HCT116 (cell line): Measurements from ENCODE around the gene JAK1. TPM values are rescaled to one million over a fixed set of nuclear protein-coding genes. Genes with fewer than 3 reads are reported as not detected.
"Not testable (repeated sequence)": the region's sequence is repeated elsewhere in the genome, so short reads cannot be mapped to it uniquely, and the experiment has no call there.

Source experiments
- ATAC-seq: fragments of 200-7000 bp; cut with Tn5 transposase; 2 replicates; pipeline ENCODE4 v1.9.1; 2020; ENCODE audit warnings: mild to moderate bottlenecking, moderate library complexity
- BruUV-seq: library from RNA; stranded (reverse); fragments of 400-500 nt; replicated peaks from 2 replicates; lab custom pipeline; 2021; lab: Mats Ljungman, UMichigan
- CTCF ChIA-PET: fragments of 300-600 bp; sonication (Branson Sonifier 250); formaldehyde crosslinking; loops from one replicate; lab custom pipeline; 2021; ENCODE audit warnings: antibody characterized with exemption; lab: Charles Lee
- POLR2A ChIA-PET: fragments of 300-600, 350-600 bp; sonication (Branson Sonifier 250); formaldehyde crosslinking; loops from one replicate; lab custom pipeline; 2021; ENCODE audit warnings: antibody characterized with exemption; lab: Charles Lee
- RAD21 ChIA-PET, 2 experiments: fragments of 300-600 bp; sonication (Branson Sonifier 250); formaldehyde crosslinking; loops; one replicate each; lab custom pipeline; 2023; ENCODE audit warnings: low total read pairs in 2 of 2; ENCODE audit not compliant: uncharacterized antibody in 2 of 2, unreplicated experiment in 2 of 2, low non-redundant PET in 1 of 2; lab: Charles Lee
- DNase-seq: peaks from one replicate; pipeline ENCODE4 v3.0.0-alpha.2; 2010; ENCODE audit warnings: low read depth, low spot score
- H2AFZ ChIP-seq: fragments of 200-600 bp; shearing (Covaris generic), sonication (generic); 2 replicates; pipeline ENCODE4 v1.6.1; 2017; ENCODE audit warnings: low read depth, mixed run types, mixed read lengths, antibody characterized with exemption, low read length; ENCODE audit not compliant: poor library complexity, severe bottlenecking
- H3K27ac ChIP-seq: 2 replicates; pipeline ENCODE4 v1.5.1; 2012; ENCODE audit warnings: low read depth, low read length
- H3K27me3 ChIP-seq: fragments of 200-600 bp; sonication (generic); 2 replicates; pipeline ENCODE4 v1.6.1; 2016; ENCODE audit warnings: mixed run types, low read length, mixed read lengths; ENCODE audit not compliant: insufficient read depth
- H3K36me3 ChIP-seq, 2 experiments: fragments of 200-500 bp in 1 of 2; fragments of 200-600 bp in 1 of 2; sonication (Bioruptor generic) in 1 of 2; sonication (generic) in 1 of 2; 2 replicates each; pipeline versions ENCODE4 v1.5.1 to v1.6.1; 2014 to 2016; ENCODE audit warnings: low read length in 2 of 2, inconsistent platforms in 1 of 2, mixed read lengths in 1 of 2, mixed run types in 1 of 2; ENCODE audit not compliant: insufficient read depth in 2 of 2, control insufficient read depth in 1 of 2
- H3K4me1 ChIP-seq, 2 experiments: fragments of 200-600 bp in 1 of 2; sonication (generic) in 1 of 2; 2 replicates each; pipeline versions ENCODE4 v1.5.1 to v1.6.1; 2012 to 2017; ENCODE audit warnings: low read length in 2 of 2, inconsistent platforms in 1 of 2, mild to moderate bottlenecking in 1 of 2, mixed read lengths in 1 of 2, mixed run types in 1 of 2, moderate library complexity in 1 of 2; ENCODE audit not compliant: insufficient read depth in 2 of 2, control insufficient read depth in 1 of 2
- H3K4me2 ChIP-seq: fragments of 200-600 bp; sonication (generic); 2 replicates; pipeline ENCODE4 v1.6.1; 2017; ENCODE audit warnings: mixed run types, low read length, mixed read lengths
- H3K4me3 ChIP-seq, 2 experiments: fragments of 200-600 bp in 1 of 2; sonication (generic) in 1 of 2; replicated peaks in 1 of 2; 2 replicates each; pipeline ENCODE4 v1.5.1; 2011 to 2016; ENCODE audit warnings: low read length in 2 of 2, control low read depth in 1 of 2, low read depth in 1 of 2, mild to moderate bottlenecking in 1 of 2, mixed read lengths in 1 of 2, mixed run types in 1 of 2
- H3K79me2 ChIP-seq: fragments of 200-600 bp; sonication (generic); 2 replicates; pipeline ENCODE4 v1.6.1; 2017; ENCODE audit warnings: mild to moderate bottlenecking, mixed run types, low read length, moderate library complexity, mixed read lengths; ENCODE audit not compliant: insufficient read depth
- H3K9ac ChIP-seq: fragments of 200-600 bp; sonication (generic); 2 replicates; pipeline ENCODE4 v1.6.1; 2016; ENCODE audit warnings: low read length, mixed read lengths
- H3K9me2 ChIP-seq: fragments of 200-600 bp; sonication (generic), shearing (Covaris generic); 2 replicates; pipeline ENCODE4 v1.6.1; 2017; ENCODE audit warnings: mixed run types, mild to moderate bottlenecking, moderate library complexity; ENCODE audit not compliant: insufficient read depth
- H3K9me3 ChIP-seq, 2 experiments: fragments of 200-500 bp in 1 of 2; fragments of 200-600 bp in 1 of 2; sonication (Bioruptor generic) in 1 of 2; sonication (generic) in 1 of 2; 2 replicates each; pipeline ENCODE4 v1.6.1; 2014 to 2017; ENCODE audit warnings: low read length in 2 of 2, mixed read lengths in 2 of 2, inconsistent platforms in 1 of 2, low read depth in 1 of 2, mild to moderate bottlenecking in 1 of 2, mixed run types in 1 of 2, moderate library complexity in 1 of 2; ENCODE audit not compliant: control insufficient read depth in 1 of 2, insufficient read depth in 1 of 2
- H4K20me1 ChIP-seq: fragments of 200-600 bp; sonication (generic), shearing (Covaris generic); 2 replicates; pipeline ENCODE4 v1.6.1; 2017; ENCODE audit warnings: mixed run types, mild to moderate bottlenecking, moderate library complexity; ENCODE audit not compliant: insufficient read depth
- CEBPB ChIP-seq: IDR thresholded peaks from 2 replicates; pipeline ENCODE4 v1.6.1; 2012; ENCODE audit warnings: low read depth
- EGR1 ChIP-seq: IDR thresholded peaks from 2 replicates; pipeline ENCODE4 v1.6.1; 2012; ENCODE audit warnings: low read depth
- FOSL1 ChIP-seq: IDR thresholded peaks from 2 replicates; pipeline ENCODE4 v1.6.1; 2012; ENCODE audit warnings: low read depth
- POLR2A ChIP-seq: IDR thresholded peaks from 2 replicates; pipeline ENCODE4 v1.7.0; 2011; ENCODE audit warnings: borderline replicate concordance; ENCODE audit not compliant: insufficient read depth, insufficient read length; ENCODE audit errors: extremely low read depth
- POLR2AphosphoS5 ChIP-seq: IDR thresholded peaks from 2 replicates; pipeline ENCODE4 v1.6.1; 2011; ENCODE audit warnings: mild to moderate bottlenecking, low read depth, low read length, moderate library complexity
- SIN3A ChIP-seq: IDR thresholded peaks from 2 replicates; pipeline ENCODE4 v1.6.1; 2012; ENCODE audit warnings: low read depth
- TCF7L2 ChIP-seq: IDR thresholded peaks from 2 replicates; pipeline ENCODE4 v1.7.0; 2011; ENCODE audit warnings: borderline replicate concordance, inconsistent platforms; ENCODE audit not compliant: insufficient read depth, insufficient read length; ENCODE audit errors: extremely low read depth
- YY1 ChIP-seq: IDR thresholded peaks from 2 replicates; pipeline ENCODE4 v1.6.1; 2011; ENCODE audit warnings: low read length, low read depth, moderate library complexity, mild to moderate bottlenecking; ENCODE audit not compliant: insufficient replicate concordance; ENCODE audit errors: extremely low read depth
- ZBTB33 ChIP-seq: IDR thresholded peaks from 2 replicates; pipeline ENCODE4 v1.6.1; 2011; ENCODE audit warnings: mild to moderate bottlenecking, low read length, moderate library complexity; ENCODE audit not compliant: insufficient replicate concordance; ENCODE audit errors: extremely low read depth
- ZNF274 ChIP-seq: fragments of 200-500 bp; sonication (Bioruptor generic); IDR thresholded peaks from 2 replicates; pipeline ENCODE4 v1.6.1; 2014; ENCODE audit warnings: mild to moderate bottlenecking, low read depth, low read length, inconsistent platforms
- intact Hi-C: fragments of 100-400 bp; cut with micrococcal nuclease; formaldehyde crosslinking; loops from 2 replicates; pipeline ENCODE4 v1.10.0; 2022
- total RNA-seq: library from RNA; stranded (reverse); gene quantifications from one replicate; pipeline ENCODE4 v1.2.1, GENCODE V29; 2021; ENCODE audit not compliant: unreplicated experiment

JAK1 gene
- total RNA-seq, 1 experiment from 2014 or later, result 53.2 TPM

GRCh38 chr1:64822621-64823020 is 143.7 kb downstream of the JAK1 start:
- Histone ChIP-seq H2AFZ (no peak overlapping the region), H3K4me3 (no peak overlapping the region), H3K9me2 (no peaks in the 10 kb centered on the region), H3K4me1 (0 out of 4 replicates have a peak, but pooled peaks cover 0 to 3% of the 10 kb centered on the region in 2 experiments), H3K27ac (no peak overlapping the region), H4K20me1 (no peaks in the 10 kb centered on the region), H3K9ac (no peak overlapping the region), H3K27me3 (no peaks in the 10 kb centered on the region), H3K79me2 (no peaks in the 10 kb centered on the region), H3K4me2 (no peak overlapping the region), H3K9me3 (no peaks in the 10 kb centered on the region), H3K36me3 (no peaks in the 10 kb centered on the region)
- BruUV-seq, result no TSS peak
- ChIA-PET CTCF (interaction anchor here (1.0 to 1.3 kb wide), 2 partner anchors 252 to 865 kb away, joined by 3 read pairs; no protein-coding TSS in a partner anchor), POLR2A (interaction anchor here (0.6 kb wide), 1 partner anchor 1244 kb away, joined by 3 read pairs; no protein-coding TSS in a partner anchor), RAD21 (no interaction called here)
- ATAC-seq, result no peak
- no peak for TF ChIP-seq POLR2AphosphoS5
- no peak for TF ChIP-seq ZBTB33
- TF ChIP-seq EGR1, result no peak
- no peak for TF ChIP-seq CEBPB
- no peak for TF ChIP-seq TCF7L2
- TF ChIP-seq ZNF274, result no peak
- TF ChIP-seq POLR2A, result no peak
- TF ChIP-seq YY1, result no peak
- no peak for TF ChIP-seq SIN3A
- TF ChIP-seq FOSL1, result no peak
- intact Hi-C loops, result loop anchor here (10.0 kb wide), 1 partner anchor 348 kb away; the partner anchor contains the start of gene CACHD1
- no peak for DNase-seq

- RAD21 ChIA-PET, DNase-seq, H3K9ac ChIP-seq, H3K27ac ChIP-seq, H3K9me2 ChIP-seq, H3K79me2 ChIP-seq, POLR2A ChIA-PET, H2AFZ ChIP-seq, H3K4me1 ChIP-seq, H3K36me3 ChIP-seq, H4K20me1 ChIP-seq, CTCF ChIA-PET, H3K4me3 ChIP-seq, BruUV-seq, H3K27me3 ChIP-seq, ATAC-seq, H3K9me3 ChIP-seq, H3K4me2 ChIP-seq: not testable (repeated sequence)
- intact Hi-C loops, result loop anchor here (10.0 kb wide), 1 partner anchor 346 kb away; the partner anchor contains the start of gene CACHD1
Measured at GRCh38 chr1:64820572-64820971, 145.8 kb downstream of the JAK1 start.

GRCh38 chr1:64817364-64817763 is 149.0 kb downstream of the JAK1 start:
- H2AFZ ChIP-seq, POLR2A ChIA-PET, H3K4me3 ChIP-seq, H3K4me2 ChIP-seq, intact Hi-C loops, H4K20me1 ChIP-seq, RAD21 ChIA-PET, H3K9ac ChIP-seq, H3K79me2 ChIP-seq, ATAC-seq, BruUV-seq, H3K9me2 ChIP-seq, H3K4me1 ChIP-seq, H3K27me3 ChIP-seq, CTCF ChIA-PET, H3K27ac ChIP-seq, H3K9me3 ChIP-seq, H3K36me3 ChIP-seq, DNase-seq: not testable (repeated sequence)
